ENCODE data around the gene ADGRG6.

- TF ChIP-seq, protein P1, sequence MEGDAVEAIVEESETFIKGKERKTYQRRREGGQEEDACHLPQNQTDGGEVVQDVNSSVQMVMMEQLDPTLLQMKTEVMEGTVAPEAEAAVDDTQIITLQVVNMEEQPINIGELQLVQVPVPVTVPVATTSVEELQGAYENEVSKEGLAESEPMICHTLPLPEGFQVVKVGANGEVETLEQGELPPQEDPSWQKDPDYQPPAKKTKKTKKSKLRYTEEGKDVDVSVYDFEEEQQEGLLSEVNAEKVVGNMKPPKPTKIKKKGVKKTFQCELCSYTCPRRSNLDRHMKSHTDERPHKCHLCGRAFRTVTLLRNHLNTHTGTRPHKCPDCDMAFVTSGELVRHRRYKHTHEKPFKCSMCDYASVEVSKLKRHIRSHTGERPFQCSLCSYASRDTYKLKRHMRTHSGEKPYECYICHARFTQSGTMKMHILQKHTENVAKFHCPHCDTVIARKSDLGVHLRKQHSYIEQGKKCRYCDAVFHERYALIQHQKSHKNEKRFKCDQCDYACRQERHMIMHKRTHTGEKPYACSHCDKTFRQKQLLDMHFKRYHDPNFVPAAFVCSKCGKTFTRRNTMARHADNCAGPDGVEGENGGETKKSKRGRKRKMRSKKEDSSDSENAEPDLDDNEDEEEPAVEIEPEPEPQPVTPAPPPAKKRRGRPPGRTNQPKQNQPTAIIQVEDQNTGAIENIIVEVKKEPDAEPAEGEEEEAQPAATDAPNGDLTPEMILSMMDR (conservative IDR thresholded peaks at IDR 0.05 in 1 of 2, IDR thresholded peaks at IDR 0.05 in 1 of 2; ENCODE audit: extremely low read depth in 1 of 2, insufficient read depth in 1 of 2, low read depth in 1 of 2, low read length in 2 of 2): no peak
- TF ChIP-seq EZH2 (IDR thresholded peaks at IDR 0.05; ENCODE audit: borderline replicate concordance, low read length): no peak
Observed at GRCh38 chr6:142367061-142367460, 65.3 kb downstream of the ADGRG6 start.
